GM19238 (cell line): Measurements from ENCODE around the gene BHLHE40.

Experiments
- DNase-seq: peaks from one replicate; pipeline ENCODE4 v3.0.0; 2011; ENCODE audit warnings: low spot score; ENCODE audit not compliant: insufficient read length

BHLHE40 gene

GRCh38 chr3:4979428-4980228 lies at the start of gene BHLHE40:
Gene BHLHE40, plus strand, starts transcription at chr3:4979437. Its CDS starts 282 bp downstream, at chr3:4979719.
- DNase-seq: no peak

DNA sequence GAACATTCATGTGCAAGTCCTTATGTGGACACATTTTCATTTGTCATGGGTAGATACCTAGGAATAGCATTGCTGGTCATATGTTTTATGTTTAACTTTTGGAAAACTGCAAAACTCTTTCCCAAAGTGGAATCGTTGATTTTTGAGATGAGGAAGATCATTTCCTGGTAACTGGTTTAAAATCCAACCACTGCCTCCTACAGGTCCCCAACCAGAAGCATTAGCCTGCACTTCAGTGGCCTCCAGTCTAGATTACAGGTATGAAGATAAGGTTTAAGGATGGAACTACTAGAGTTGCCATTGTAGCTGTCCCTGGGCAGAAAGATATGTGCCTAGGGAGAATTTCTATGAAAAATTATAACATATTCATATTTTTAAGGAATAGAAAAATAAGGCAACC lies 48.7 kb upstream of the BHLHE40 start:
- DNase-seq: no peak

DNA sequence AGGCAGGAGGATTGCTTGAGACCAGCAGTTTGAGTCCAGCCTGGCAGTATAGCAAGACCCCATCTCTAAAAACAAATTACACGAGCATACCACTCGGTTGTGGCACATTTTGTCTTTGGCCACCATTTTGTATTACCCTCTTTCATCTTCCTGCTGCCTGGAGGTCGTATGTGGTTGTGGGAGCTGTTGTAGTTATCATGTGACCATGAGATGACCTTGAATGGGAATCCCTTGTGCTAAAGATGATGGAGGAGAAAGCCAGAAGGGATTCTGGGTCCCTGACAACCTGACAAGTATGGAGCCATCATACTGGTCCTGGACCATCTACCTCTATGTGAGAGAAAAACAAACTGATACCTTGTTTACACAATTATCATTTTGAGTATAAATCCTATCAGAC lies 45.2 kb upstream of the BHLHE40 start:
- DNase-seq: no peak

DNA sequence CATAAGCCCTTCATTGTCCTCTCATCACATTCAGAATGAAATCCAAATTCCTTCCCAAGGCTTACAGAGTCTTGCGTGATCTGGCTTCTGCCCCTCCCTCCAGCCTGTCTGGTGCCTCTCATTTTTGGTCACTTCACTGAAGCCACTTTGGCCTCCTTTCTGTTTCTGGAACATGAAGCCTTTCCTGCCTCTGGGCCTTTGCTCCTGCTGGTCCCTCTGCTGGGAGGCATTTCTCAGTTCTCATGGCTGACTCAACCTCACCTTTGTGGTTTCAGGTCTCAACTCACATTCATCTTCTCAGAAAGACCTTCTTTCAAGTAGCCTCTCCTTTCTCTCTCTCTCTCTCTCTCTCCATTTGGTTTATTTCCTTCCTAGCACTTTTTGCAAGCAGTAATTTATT lies 43.9 kb upstream of the BHLHE40 start:
- DNase-seq: no peak

DNA sequence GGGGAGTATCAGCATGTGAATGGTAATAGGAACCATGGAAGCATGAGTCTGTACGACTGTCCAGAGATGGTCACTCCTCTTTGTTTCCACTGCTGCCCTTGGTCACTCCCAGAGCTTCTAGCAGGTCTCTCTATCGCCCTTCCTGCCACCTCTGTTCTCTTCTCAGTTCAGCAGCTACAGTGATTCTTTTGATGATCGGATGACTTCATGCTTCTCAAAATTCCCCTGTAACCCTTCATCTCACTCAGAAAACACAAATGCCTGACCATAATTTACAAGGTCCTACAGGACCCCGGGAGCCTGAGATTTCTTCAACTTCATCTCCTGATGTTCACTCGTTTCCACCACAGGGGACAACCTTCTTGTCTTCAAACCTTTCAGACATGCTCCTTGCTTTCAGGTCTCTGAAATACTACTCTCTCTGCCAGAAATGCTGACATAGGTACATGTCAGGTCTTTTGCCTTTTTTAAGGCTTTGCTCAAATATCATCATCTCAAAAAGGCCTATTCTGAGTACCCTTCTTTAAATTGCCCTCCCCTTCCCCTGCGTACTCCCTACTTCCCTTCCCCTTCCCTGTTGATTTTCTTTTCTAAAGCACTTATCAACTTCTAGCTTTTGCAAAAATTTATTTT lies 42.1 kb upstream of the BHLHE40 start:
- DNase-seq: no peak

DNA sequence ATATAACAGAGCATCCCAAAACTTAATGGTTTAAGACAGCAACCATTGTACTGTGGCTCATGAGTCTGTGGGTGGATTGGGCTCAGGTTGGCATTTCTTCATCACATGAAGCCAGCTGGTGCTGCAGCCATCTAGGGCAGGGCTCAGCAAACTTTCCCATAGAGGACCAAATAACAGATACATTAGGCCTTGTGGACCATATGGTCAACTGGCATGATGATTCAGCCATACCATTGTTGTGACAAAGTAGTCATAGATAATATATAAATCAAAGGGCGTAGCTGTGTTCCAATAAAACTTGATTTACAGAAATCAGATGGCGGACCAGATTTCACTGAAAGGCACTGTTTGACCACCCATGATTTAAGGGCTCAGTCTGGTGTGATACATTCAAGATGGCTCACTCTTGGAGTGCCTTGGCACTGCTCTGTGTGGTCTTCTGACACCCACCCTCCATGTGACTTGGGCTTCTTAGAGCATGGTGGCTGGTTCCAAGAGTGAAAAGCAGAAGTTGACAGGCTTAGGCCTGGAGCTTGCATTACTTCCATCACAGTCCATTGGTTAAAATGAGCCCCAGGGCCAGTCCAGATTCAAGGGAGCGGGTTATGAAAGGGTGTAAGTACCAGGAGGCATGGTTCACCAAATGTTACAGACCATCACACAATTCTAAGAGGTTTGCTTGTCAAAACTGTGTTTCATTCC lies 40.8 kb upstream of the BHLHE40 start:
- no peak for DNase-seq

DNA sequence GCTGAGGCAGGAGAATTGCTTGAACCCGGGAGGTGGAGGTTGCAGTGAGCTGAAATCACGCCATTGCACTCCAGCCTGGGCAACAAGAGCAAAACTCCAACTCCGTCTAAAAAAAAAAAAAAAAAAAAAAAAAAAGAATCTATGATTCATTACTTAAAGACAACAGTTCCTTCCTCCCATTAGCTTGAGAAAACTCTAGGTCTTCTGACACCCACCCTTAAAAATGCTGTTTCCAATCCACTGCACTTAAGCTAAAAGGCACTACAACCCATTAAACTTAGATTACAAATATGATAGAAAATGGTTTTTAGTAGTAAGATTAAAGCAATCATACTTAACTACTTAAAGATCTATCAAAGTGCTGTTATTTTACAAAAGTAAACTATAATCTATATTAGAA lies 40.0 kb upstream of the BHLHE40 start:
- DNase-seq: no peak

DNA sequence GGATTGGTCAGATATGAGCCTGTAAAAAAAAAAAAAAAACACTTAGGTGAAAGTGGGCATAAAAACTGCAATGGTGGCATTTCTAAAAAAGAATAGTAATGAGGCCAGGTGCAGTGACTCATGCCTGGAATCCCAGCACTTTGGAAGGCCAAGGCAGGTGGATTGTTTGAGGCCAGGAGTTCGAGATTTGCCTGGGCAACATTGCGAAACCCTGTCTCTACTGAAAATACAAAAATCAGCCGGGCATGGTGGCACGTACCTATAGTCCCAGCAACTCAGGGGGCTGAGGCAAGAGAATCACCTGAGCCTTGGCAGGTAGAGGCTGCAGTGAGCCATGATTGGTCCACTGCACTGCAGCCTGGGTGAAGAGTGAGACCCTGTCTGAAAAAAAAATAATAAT lies 38.3 kb upstream of the BHLHE40 start:
- DNase-seq: no peak

DNA sequence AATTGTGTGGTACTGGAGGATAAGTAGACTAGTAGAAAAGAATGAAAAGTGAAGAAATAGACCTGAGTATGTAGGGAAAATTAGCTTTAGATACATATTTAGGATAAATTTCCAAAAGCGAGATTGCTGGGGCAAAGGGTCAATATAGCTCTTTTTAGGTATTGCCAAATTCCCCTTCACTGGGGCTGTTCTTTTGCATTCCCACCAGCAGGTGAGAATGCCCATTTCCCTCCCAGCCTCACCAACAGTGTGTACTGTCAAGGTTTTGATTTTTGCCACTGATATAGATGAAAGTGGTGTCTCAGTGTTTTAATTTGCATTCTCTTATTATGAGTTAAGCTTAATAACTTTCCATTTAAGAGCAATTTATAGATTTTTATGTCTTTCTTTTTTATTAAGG lies 35.7 kb upstream of the BHLHE40 start:
- no peak for DNase-seq

DNA sequence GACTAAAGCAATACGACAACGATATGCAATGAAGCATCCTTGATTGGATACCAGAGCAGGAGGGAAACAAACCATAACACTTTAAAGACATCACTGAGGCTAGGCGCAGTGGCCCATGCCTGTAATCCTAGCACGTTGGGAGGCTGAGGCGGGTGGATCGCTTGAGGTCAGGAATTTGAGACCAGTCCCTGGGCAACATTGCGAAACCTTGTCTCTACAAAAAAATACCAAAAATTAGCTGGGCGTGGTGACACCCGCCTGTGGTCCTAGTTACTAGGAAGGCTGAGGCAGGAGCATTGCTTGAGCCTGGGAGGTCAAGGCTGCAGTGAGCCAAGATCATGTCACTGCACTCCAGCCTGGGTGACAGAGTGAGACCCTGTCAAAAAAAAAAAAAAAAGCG lies 33.9 kb upstream of the BHLHE40 start:
- no peak for DNase-seq

DNA sequence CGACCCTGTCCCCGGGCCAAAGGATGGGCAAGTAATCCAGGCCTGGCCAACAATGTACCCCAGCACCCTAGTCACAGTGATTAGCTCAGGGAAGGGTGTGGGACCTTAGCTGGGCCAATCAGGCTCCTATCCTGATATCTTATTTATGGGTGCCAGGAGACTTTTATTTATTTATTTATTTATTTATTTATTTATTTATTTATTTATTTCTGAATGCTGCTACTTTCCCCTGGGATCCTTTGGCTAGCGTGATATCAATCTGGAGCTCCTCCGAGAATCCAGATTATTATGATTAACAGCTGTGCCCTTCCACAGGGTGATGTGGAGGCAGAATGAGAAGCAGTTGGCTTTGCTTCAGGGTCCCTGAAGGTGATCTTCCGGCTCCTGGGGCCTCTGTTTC lies 32.2 kb upstream of the BHLHE40 start:
- no peak for DNase-seq

DNA sequence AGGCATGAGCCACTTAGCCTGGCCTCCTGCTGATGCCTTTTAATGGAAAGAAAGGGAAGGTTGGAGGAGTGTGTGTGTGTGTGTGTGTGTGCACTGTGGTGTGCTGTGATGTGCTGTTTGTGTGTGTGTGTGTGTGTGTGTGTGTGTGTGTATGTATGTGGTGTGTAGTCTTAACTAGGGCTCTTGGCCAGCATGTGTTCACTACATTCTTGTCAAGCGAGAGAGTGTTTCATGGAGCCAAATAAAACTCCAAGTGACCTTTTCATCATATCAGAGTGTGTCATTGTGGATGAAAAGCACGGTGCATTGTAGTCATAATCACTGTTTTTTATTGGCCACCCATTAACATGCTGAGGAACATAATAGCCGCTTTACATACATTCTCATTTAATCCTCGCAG lies 30.8 kb upstream of the BHLHE40 start:
- no peak for DNase-seq

DNA sequence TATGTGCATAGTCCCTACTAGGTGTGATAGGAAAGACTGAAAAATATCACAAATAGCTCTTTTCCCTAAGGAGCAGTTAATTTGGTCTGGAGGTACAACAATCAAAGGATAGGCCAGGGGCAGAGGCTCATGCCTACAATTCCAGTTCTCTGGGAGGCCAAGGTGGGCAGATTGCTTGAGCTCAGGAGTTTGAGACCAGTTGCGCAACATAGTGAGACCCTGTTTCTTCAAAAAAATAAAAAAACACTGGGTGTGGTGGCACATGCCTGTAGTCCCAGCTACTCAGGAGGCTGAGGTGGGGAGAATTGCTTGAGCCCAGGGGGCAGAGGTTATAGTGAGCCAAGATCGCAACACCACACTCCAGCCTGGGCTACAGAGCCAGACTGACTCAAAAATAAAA lies 30.2 kb upstream of the BHLHE40 start:
- no peak for DNase-seq

DNA sequence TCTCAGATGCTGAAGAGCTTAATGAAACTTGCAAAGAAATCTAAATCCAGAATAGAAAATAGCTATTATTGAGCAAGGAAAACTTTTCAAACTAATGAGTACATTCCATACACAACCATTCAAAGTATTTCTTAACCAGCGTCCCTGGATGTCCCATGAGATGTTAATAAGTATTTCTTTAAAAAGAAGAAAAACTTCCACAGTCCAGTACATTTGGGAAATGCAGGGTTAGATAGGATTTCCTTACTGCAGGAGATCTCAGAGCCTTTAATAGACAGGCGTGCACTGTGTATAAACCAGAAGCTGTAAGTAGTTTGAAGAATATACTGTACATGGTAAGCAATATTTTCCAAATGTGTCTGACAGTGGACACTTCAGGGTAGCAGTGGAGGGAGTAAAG lies 29.6 kb upstream of the BHLHE40 start:
- no peak for DNase-seq

DNA sequence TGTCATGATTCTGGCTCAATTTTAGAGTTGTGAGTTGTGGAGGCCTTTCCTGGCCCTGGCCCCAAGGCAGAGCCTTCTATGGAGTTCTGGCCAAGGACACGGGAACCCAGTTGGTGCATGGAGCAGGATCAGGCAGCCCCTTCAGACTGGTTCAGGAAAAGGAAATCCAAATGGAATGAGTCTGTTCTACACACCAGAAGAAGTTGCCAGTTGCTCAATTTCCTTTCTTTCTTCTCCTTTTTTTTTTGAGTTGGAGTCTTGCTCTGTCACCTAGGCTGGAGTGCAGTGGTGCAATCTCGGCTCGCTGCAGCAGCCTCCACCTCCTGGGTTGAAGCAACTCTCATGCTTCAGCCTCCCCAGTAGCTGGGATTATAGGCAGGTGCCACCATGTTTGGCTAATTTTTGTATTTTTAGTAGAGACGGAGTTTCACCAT lies 28.9 kb upstream of the BHLHE40 start:
- no peak for DNase-seq

GRCh38 chr3:4950948-4951347 lies 28.3 kb upstream of the BHLHE40 start:
- no peak for DNase-seq

- no peak for DNase-seq
Measured at GRCh38 chr3:4953119-4953518, 26.1 kb upstream of the BHLHE40 start.

DNA sequence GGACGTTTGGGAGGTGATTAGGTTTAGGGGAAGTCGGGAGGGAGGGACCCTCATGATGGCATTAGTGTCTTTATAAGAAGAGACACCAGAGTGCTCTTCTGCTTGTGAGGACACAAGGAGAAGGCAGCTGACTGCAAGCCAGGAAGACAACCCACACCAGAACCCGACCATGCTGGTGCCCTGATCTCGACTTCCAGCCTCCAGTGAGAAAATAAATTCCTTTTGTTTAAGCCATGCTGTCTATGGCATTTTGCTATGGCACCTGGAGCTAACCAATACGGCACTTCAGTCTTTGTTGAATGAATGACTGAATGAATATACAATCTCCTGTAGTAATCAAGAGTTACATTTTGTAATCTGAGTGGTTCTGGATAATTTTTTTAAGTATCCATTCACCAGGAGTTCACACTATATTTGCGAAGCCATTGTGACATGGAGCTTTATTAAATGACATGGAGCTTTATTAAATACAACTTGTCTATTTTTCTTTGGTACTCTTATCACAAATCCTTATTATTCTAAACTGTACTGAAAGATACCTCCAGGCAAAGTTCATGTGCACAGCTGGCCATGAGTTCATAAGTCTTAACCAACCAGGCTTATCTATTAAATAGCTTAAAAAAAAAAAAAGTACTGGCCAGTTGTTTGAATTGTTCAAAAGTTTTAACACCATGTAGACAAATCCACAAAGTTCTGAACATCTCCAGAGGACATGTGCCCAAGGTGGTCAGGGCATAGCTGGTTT lies 24.8 kb upstream of the BHLHE40 start:
- DNase-seq: no peak

GRCh38 chr3:4956099-4956498 lies 23.1 kb upstream of the BHLHE40 start:
- no peak for DNase-seq

GRCh38 chr3:4956738-4957137 lies 22.5 kb upstream of the BHLHE40 start:
- no peak for DNase-seq

- no peak for DNase-seq
Measured at GRCh38 chr3:4957978-4958377, 21.3 kb upstream of the BHLHE40 start.

- DNase-seq: no peak
Measured at GRCh38 chr3:4959180-4959579, 20.1 kb upstream of the BHLHE40 start.
